Endothelial cell of umbilical vein (primary cell): ENCODE data around the gene SNX9. TPM values are rescaled to one million over a fixed set of nuclear protein-coding genes. Genes with fewer than 3 reads are reported as not detected.

Experiments
- BruUV-seq: library from RNA; stranded (reverse); fragments of 400-500 nt; replicated peaks from 2 replicates; lab custom pipeline; 2021; lab: Mats Ljungman, UMichigan
- CTCF ChIA-PET: fragments of 300-600, 350-600 bp; sonication (Branson Sonifier 250); formaldehyde crosslinking; loops from one replicate; lab custom pipeline; 2021; ENCODE audit warnings: antibody characterized with exemption, inconsistent platforms; lab: Charles Lee
- POLR2A ChIA-PET: fragments of 300-600, 350-600 bp; sonication (Branson Sonifier 250); formaldehyde crosslinking; loops from one replicate; lab custom pipeline; 2021; ENCODE audit warnings: antibody characterized with exemption, inconsistent platforms; lab: Charles Lee
- DNase-seq: peaks from one replicate; pipeline ENCODE4 v3.0.0-alpha.2; 2011; ENCODE audit warnings: low read depth, low spot score
- FAIRE-seq: peaks from 2 replicates; lab custom pipeline; 2011; peaks lifted over from hg19 to GRCh38; lab: Jason Lieb, UNC
- H2AFZ ChIP-seq: 2 replicates; pipeline ENCODE4 v1.6.0; 2012; ENCODE audit warnings: low read depth, low read length, control low read depth, inconsistent platforms
- H3K27ac ChIP-seq: 2 replicates; pipeline ENCODE4 v1.5.1; 2011; ENCODE audit warnings: low read depth, mild to moderate bottlenecking, control low read depth, low read length, moderate library complexity; ENCODE audit not compliant: insufficient read depth
- H3K27me3 ChIP-seq, 2 experiments: 2 replicates each; pipeline versions ENCODE4 v1.6.0 to v1.6.1; 2011; ENCODE audit warnings: low read length in 2 of 2, mixed read lengths in 1 of 2; ENCODE audit not compliant: control insufficient read depth in 2 of 2, insufficient read depth in 2 of 2
- H3K36me3 ChIP-seq, 2 experiments: 2 replicates in 1 of 2; 3 replicates in 1 of 2; pipeline ENCODE4 v1.5.1; 2011; ENCODE audit warnings: low read length in 2 of 2, mild to moderate bottlenecking in 1 of 2, moderate library complexity in 1 of 2; ENCODE audit not compliant: control insufficient read depth in 2 of 2, insufficient read depth in 2 of 2; ENCODE audit errors: extremely low read depth in 1 of 2
- H3K4me1 ChIP-seq: 3 replicates; pipeline ENCODE4 v1.5.1; 2011; ENCODE audit warnings: mild to moderate bottlenecking, low read length; ENCODE audit not compliant: control insufficient read depth, insufficient read depth; ENCODE audit errors: extremely low read depth
- H3K4me2 ChIP-seq: 2 replicates; pipeline ENCODE4 v1.6.1; 2011; ENCODE audit warnings: low read length, control low read depth, mixed read lengths; ENCODE audit not compliant: insufficient read depth
- H3K4me3 ChIP-seq, 3 experiments: fragments of 200-600 bp in 1 of 3; sonication (generic), shearing (Covaris generic) in 1 of 3; replicated peaks in 1 of 3; 2 replicates each; pipeline ENCODE4 v1.5.1; 2011 to 2016; ENCODE audit warnings: control low read depth in 3 of 3, low read length in 3 of 3, mild to moderate bottlenecking in 2 of 3, inconsistent platforms in 1 of 3, low read depth in 1 of 3, moderate library complexity in 1 of 3; ENCODE audit not compliant: insufficient read depth in 1 of 3
- H3K79me2 ChIP-seq: 2 replicates; pipeline ENCODE4 v1.6.0; 2012; ENCODE audit warnings: low read length, inconsistent platforms; ENCODE audit not compliant: control insufficient read depth, insufficient read depth
- H3K9ac ChIP-seq: replicated peaks from 2 replicates; pipeline ENCODE3; 2011; ENCODE audit warnings: low read length, control low read depth; ENCODE audit not compliant: insufficient read depth; ENCODE audit errors: extremely low read depth
- H3K9me1 ChIP-seq: replicated peaks from 3 replicates; pipeline ENCODE4 v1.6.0; 2011; ENCODE audit warnings: mild to moderate bottlenecking, low read length; ENCODE audit not compliant: control insufficient read depth, insufficient read depth; ENCODE audit errors: extremely low read depth
- H3K9me3 ChIP-seq: replicated peaks from 2 replicates; pipeline ENCODE4 v1.5.1; 2012; ENCODE audit warnings: low read length, inconsistent platforms; ENCODE audit not compliant: control insufficient read depth, insufficient read depth
- H4K20me1 ChIP-seq: replicated peaks from 2 replicates; pipeline ENCODE3; 2011; ENCODE audit warnings: mild to moderate bottlenecking, low read length; ENCODE audit not compliant: control insufficient read depth, insufficient read depth; ENCODE audit errors: extremely low read depth
- EZH2 ChIP-seq: IDR thresholded peaks from 2 replicates; pipeline ENCODE4 v1.6.1; 2012; ENCODE audit warnings: borderline replicate concordance, low read depth, mild to moderate bottlenecking, moderate library complexity, low read length, inconsistent platforms; ENCODE audit not compliant: severe bottlenecking
- FOS ChIP-seq: IDR thresholded peaks from 2 replicates; pipeline ENCODE4 v1.6.1; 2011; ENCODE audit warnings: mild to moderate bottlenecking, low read length, moderate library complexity, borderline replicate concordance; ENCODE audit not compliant: insufficient read depth
- GATA2 ChIP-seq: IDR thresholded peaks from 2 replicates; pipeline ENCODE4 v1.7.0; 2011; ENCODE audit warnings: low read depth, mild to moderate bottlenecking, moderate library complexity, mixed read lengths, low read length; ENCODE audit not compliant: insufficient read length, insufficient read depth
- JUN ChIP-seq: IDR thresholded peaks from 2 replicates; pipeline ENCODE4 v1.6.1; 2011; ENCODE audit warnings: borderline replicate concordance, low read depth; ENCODE audit not compliant: insufficient read length, insufficient read depth
- MYC ChIP-seq: IDR thresholded peaks from one replicate; pipeline ENCODE4 v1.6.1; 2011; ENCODE audit warnings: mild to moderate bottlenecking, low read depth, low read length
- dilution Hi-C: fragments of 300-500 bp; cut with MboI; formaldehyde crosslinking; loops from one replicate; pipeline ENCODE4 v1.15.0; 2019; ENCODE audit warnings: low sequenced_read_pairs; ENCODE audit not compliant: extremely low pct_ligation_motif_present
- intact Hi-C: fragments of 100-400 bp; cut with micrococcal nuclease; formaldehyde crosslinking; loops from one replicate; pipeline ENCODE4 v1.10.0; 2022
- polyA plus RNA-seq, 4 experiments: library from polyadenylated mRNA; depleted of rRNA in 3 of 4; stranded (reverse) in 3 of 4; unstranded in 1 of 4; fragments of >200 nt; gene quantifications; 2 replicates each; pipeline versions ENCODE4 v1.2.1 to v1.2.3, GENCODE V29; 2011 to 2012; ENCODE audit warnings: missing spikeins in 1 of 4
- total RNA-seq: library from RNA; stranded (reverse); gene quantifications from 2 replicates; pipeline ENCODE4 v1.2.3, GENCODE V29; 2021
- TF ChIP-seq, protein P1 (sequence below), 2 donors: IDR thresholded peaks; 1 replicate in 1 of 2; 2 replicates in 1 of 2; pipeline ENCODE4 v1.5.1; 2011; ENCODE audit warnings: low read length in 2 of 2, mild to moderate bottlenecking in 2 of 2, moderate library complexity in 2 of 2, control low read depth in 1 of 2, inconsistent platforms in 1 of 2, low read depth in 1 of 2; ENCODE audit not compliant: insufficient read depth in 1 of 2; ENCODE audit errors: extremely low read depth in 1 of 2
- TF ChIP-seq, protein P2 (sequence below): IDR thresholded peaks from 2 replicates; pipeline ENCODE4 v1.6.1; 2011; ENCODE audit not compliant: insufficient read depth, insufficient read length

The SNX9 gene
- total and polyA plus RNA-seq, 2 donors (not counting 3 experiments of a cell fraction or from before 2014, with no cell fraction given): 27.5 to 54.5 TPM

DNA sequence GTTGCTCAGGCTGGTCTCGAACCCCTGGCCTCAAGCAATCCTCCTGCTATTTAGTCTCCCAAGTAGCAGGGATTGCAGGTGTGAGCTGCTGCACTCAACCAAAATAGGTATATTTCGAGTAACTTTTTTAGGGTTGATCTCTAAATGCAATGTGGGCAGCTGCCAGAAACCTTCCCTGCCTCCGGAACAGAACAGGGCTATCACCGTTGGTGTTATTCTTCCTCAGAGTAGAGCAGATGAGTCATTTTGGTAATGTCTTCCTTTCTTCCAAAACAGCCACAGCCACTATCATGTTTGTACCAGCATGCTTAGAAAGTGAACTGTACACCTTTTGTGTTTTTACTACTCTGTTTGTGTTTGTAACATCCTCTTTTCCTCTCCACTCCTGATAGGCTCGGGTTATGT, 44.1 kb downstream of the SNX9 start:
- FAIRE-seq (peak; percentile 92), DNase-seq (peak; percentile 81)
- no peaks in the 10 kb centered on the region for H3K27me3 ChIP-seq
- POLR2A ChIA-PET: interaction anchor here (0.5 kb wide), 1 partner anchor 24 kb away, joined by 12 read pairs; no protein-coding TSS in a partner anchor
- TF ChIP-seq JUN (peak; percentile 48), FOS (peak; percentile 74), EZH2 (no peak), MYC (no peak), GATA2 (no peak)
- TF ChIP-seq, protein P1, sequence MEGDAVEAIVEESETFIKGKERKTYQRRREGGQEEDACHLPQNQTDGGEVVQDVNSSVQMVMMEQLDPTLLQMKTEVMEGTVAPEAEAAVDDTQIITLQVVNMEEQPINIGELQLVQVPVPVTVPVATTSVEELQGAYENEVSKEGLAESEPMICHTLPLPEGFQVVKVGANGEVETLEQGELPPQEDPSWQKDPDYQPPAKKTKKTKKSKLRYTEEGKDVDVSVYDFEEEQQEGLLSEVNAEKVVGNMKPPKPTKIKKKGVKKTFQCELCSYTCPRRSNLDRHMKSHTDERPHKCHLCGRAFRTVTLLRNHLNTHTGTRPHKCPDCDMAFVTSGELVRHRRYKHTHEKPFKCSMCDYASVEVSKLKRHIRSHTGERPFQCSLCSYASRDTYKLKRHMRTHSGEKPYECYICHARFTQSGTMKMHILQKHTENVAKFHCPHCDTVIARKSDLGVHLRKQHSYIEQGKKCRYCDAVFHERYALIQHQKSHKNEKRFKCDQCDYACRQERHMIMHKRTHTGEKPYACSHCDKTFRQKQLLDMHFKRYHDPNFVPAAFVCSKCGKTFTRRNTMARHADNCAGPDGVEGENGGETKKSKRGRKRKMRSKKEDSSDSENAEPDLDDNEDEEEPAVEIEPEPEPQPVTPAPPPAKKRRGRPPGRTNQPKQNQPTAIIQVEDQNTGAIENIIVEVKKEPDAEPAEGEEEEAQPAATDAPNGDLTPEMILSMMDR (IDR thresholded peaks at IDR 0.05; ENCODE audit: extremely low read depth in 1 of 2, insufficient read depth in 1 of 2, low read depth in 1 of 2, low read length in 2 of 2): no peak
- TF ChIP-seq, protein P2, sequence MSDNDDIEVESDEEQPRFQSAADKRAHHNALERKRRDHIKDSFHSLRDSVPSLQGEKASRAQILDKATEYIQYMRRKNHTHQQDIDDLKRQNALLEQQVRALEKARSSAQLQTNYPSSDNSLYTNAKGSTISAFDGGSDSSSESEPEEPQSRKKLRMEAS: no peak
- peaks cover 0 to 12% of the 10 kb centered on the region in 2 experiments for H3K36me3 ChIP-seq
- peak overlapping the region; percentile 28 for H3K27ac ChIP-seq
- CTCF ChIA-PET: interaction anchor here (1.0 to 1.9 kb wide), 5 partner anchors 21 to 111 kb away, joined by 3 to 6 read pairs (median 4); no protein-coding TSS in a partner anchor
- peaks cover 35% of the 10 kb centered on the region for H3K4me1 ChIP-seq
- H3K4me3 ChIP-seq: no peak overlapping the region
- H3K4me2 ChIP-seq: peak overlapping the region; percentile 48
- dilution Hi-C loops (no loop called here), intact Hi-C loops (loop anchor here (1.0 kb wide), 1 partner anchor 103 kb away; no protein-coding TSS in a partner anchor)
- H3K79me2 ChIP-seq: peaks cover 65% of the 10 kb centered on the region
- no peak overlapping the region for H2AFZ ChIP-seq
- no peaks in the 10 kb centered on the region for H4K20me1 ChIP-seq
- no peaks in the 10 kb centered on the region for H3K9me3 ChIP-seq
- no peaks in the 10 kb centered on the region for H3K9me1 ChIP-seq
- H3K9ac ChIP-seq: no peak overlapping the region
- no TSS peak for BruUV-seq
